ENCODE data around the gene TRIM25. TPM values are rescaled to one million over a fixed set of nuclear protein-coding genes. Genes with fewer than 3 reads are reported as not detected.

The TRIM25 gene
- total RNA-seq, 1 experiment from 2014 or later, result 92.8 TPM

- BruUV-seq (replicated peaks), result no TSS peak
- H2AFZ ChIP-seq, result no peak overlapping the region
- H3F3A ChIP-seq (ENCODE audit: insufficient read depth, low read depth), result peaks cover 16% of the 10 kb centered on the region; the same call in 1 of the 2 replicates
- ChIA-PET CTCF (no interaction called here), POLR2A (ENCODE audit: unreplicated experiment) (no interaction called here)
- TF ChIP-seq EZH2 (IDR thresholded peaks at IDR 0.05; ENCODE audit: low read depth), result no peak
- no peak for TF ChIP-seq CTCF (conservative IDR thresholded peaks at IDR 0.05)
- peaks cover 55% of the 10 kb centered on the region for H3K36me3 ChIP-seq (ENCODE audit: low read depth)
- no peaks in the 10 kb centered on the region for H3K4me1 ChIP-seq (replicated peaks; ENCODE audit: insufficient read depth)
- peaks cover 11% of the 10 kb centered on the region for H3K79me2 ChIP-seq (ENCODE audit: low read depth)
- H3K4me3 ChIP-seq, result no peak overlapping the region
- intact Hi-C loops (cut with micrococcal nuclease; ENCODE audit: unreplicated experiment), result loop anchor here (10.0 kb wide), 1 partner anchor 223 kb away; no protein-coding TSS in a partner anchor
- no peak for DNase-seq
- peaks cover 15% of the 10 kb centered on the region for H4K20me1 ChIP-seq (ENCODE audit: insufficient read depth)
- H3K27ac ChIP-seq, result no peak overlapping the region
- no peaks in the 10 kb centered on the region for H3K27me3 ChIP-seq (ENCODE audit: insufficient read depth, low read depth)
- no peaks in the 10 kb centered on the region for H3K9me3 ChIP-seq (ENCODE audit: insufficient read depth, low read depth)
- no peak overlapping the region for H3K4me2 ChIP-seq
- H3K9me2 ChIP-seq (ENCODE audit: insufficient read depth), result no peaks in the 10 kb centered on the region
Observed at GRCh38 chr17:56947741-56948140, 33.9 kb upstream of the TRIM25 start.

GRCh38 chr17:56945938-56946505 lies 32.2 kb upstream of the TRIM25 start:
- no peak overlapping the region for H3K27ac ChIP-seq
- peaks cover 64% of the 10 kb centered on the region for H3K36me3 ChIP-seq (ENCODE audit: low read depth)
- H3K9me2 ChIP-seq (ENCODE audit: insufficient read depth), result no peaks in the 10 kb centered on the region
- H2AFZ ChIP-seq, result no peak overlapping the region
- TF ChIP-seq EZH2 (IDR thresholded peaks at IDR 0.05; ENCODE audit: low read depth) (no peak), CTCF (conservative IDR thresholded peaks at IDR 0.05) (no peak)
- H4K20me1 ChIP-seq (ENCODE audit: insufficient read depth), result peaks cover 4% of the 10 kb centered on the region
- no peak for DNase-seq
- no TSS peak for BruUV-seq (replicated peaks)
- ChIA-PET CTCF (no interaction called here), POLR2A (ENCODE audit: unreplicated experiment) (no interaction called here)
- peaks cover 16% of the 10 kb centered on the region for H3F3A ChIP-seq (ENCODE audit: insufficient read depth, low read depth)
- no peak overlapping the region for H3K4me3 ChIP-seq
- H3K4me2 ChIP-seq, result no peak overlapping the region
- no peaks in the 10 kb centered on the region for H3K79me2 ChIP-seq (ENCODE audit: low read depth)
- no peaks in the 10 kb centered on the region for H3K27me3 ChIP-seq (ENCODE audit: insufficient read depth, low read depth)
- H3K4me1 ChIP-seq (replicated peaks; ENCODE audit: insufficient read depth), result no peaks in the 10 kb centered on the region
- H3K9me3 ChIP-seq (ENCODE audit: insufficient read depth, low read depth), result no peaks in the 10 kb centered on the region
- intact Hi-C loops (cut with micrococcal nuclease; ENCODE audit: unreplicated experiment), result loop anchor here (10.0 kb wide), 1 partner anchor 221 kb away; no protein-coding TSS in a partner anchor

GRCh38 chr17:56943505-56944125 lies 29.8 kb upstream of the TRIM25 start:
- Histone ChIP-seq H3F3A (ENCODE audit: insufficient read depth, low read depth) (peaks cover 21% of the 10 kb centered on the region), H3K4me2 (no peak overlapping the region), H4K20me1 (ENCODE audit: insufficient read depth) (peaks cover 4% of the 10 kb centered on the region; the same call in 1 of the 2 replicates), H3K9me2 (ENCODE audit: insufficient read depth) (no peaks in the 10 kb centered on the region), H3K9me3 (ENCODE audit: insufficient read depth, low read depth) (no peaks in the 10 kb centered on the region), H3K27ac (no peak overlapping the region), H3K27me3 (ENCODE audit: insufficient read depth, low read depth) (no peaks in the 10 kb centered on the region), H3K4me3 (no peak overlapping the region), H3K79me2 (ENCODE audit: low read depth) (no peaks in the 10 kb centered on the region), H3K4me1 (replicated peaks; ENCODE audit: insufficient read depth) (peaks cover 6% of the 10 kb centered on the region), H2AFZ (no peak overlapping the region), H3K36me3 (ENCODE audit: low read depth) (peaks cover 61% of the 10 kb centered on the region)
- BruUV-seq (replicated peaks), result no TSS peak
- ChIA-PET CTCF (interaction anchor here (1.2 kb wide), 1 partner anchor 124 kb away, joined by 4 read pairs; no protein-coding TSS in a partner anchor), POLR2A (ENCODE audit: unreplicated experiment) (no interaction called here)
- intact Hi-C loops (cut with micrococcal nuclease; ENCODE audit: unreplicated experiment), result loop anchor here (5.0 to 10.0 kb wide), 3 partner anchors 111 to 351 kb away; partner anchors contain the start of genes C17orf67, DGKE and NOG
- DNase-seq, result no peak
- TF ChIP-seq CTCF (conservative IDR thresholded peaks at IDR 0.05) (no peak), EZH2 (IDR thresholded peaks at IDR 0.05; ENCODE audit: low read depth) (no peak)
